K562 (cell line): Measurements from ENCODE around the gene PAQR4. TPM values are rescaled to one million over a fixed set of nuclear protein-coding genes. Genes with fewer than 3 reads are reported as not detected.

Experiments used
- ATF1 ChIP-seq, 2 experiments: fragments of 450-650 bp in 1 of 2; IDR thresholded peaks; 2 replicates each; pipeline ENCODE4 v1.6.1; 2016; ENCODE audit warnings: missing compliant biosample characterization in 1 of 2, missing genetic modification characterization in 1 of 2
- CREM ChIP-seq: IDR thresholded peaks from 2 replicates; pipeline ENCODE4 v1.6.1; 2014; ENCODE audit warnings: antibody characterized with exemption, low read depth
- E2F5 ChIP-seq: sonication (generic); formaldehyde crosslinking; IDR thresholded peaks from 2 replicates; pipeline ENCODE4 v1.8.0; 2022; ENCODE audit warnings: mild to moderate bottlenecking, missing genetic modification reagents
- ETS2 ChIP-seq: IDR thresholded peaks from 2 replicates; pipeline ENCODE4 v1.6.1; 2016; ENCODE audit warnings: borderline replicate concordance, missing genetic modification characterization, mild to moderate bottlenecking, moderate library complexity, missing compliant biosample characterization; ENCODE audit not compliant: poor library complexity, severe bottlenecking
- GABPB1 ChIP-seq: sonication (generic); formaldehyde crosslinking; IDR thresholded peaks from 2 replicates; pipeline ENCODE4 v1.8.0; 2022; ENCODE audit warnings: mild to moderate bottlenecking, missing genetic modification reagents
- NBN ChIP-seq: fragments of 450-650 bp; IDR thresholded peaks from 2 replicates; pipeline ENCODE4 v1.6.1; 2016; ENCODE audit warnings: low read depth, mild to moderate bottlenecking
- NR4A1 ChIP-seq, 2 experiments: fragments of 250-450 bp in 1 of 2; fragments of 450-650 bp in 1 of 2; sonication (Bioruptor Pico) in 1 of 2; IDR thresholded peaks; 2 replicates each; pipeline versions ENCODE4 v1.4.0 to v1.6.1; 2016 to 2020; ENCODE audit warnings: mild to moderate bottlenecking in 2 of 2, missing compliant biosample characterization in 1 of 2, missing genetic modification characterization in 1 of 2, moderate library complexity in 1 of 2
- NRF1 ChIP-seq, 2 experiments: fragments of 450-650 bp; IDR thresholded peaks in 1 of 2; conservative IDR thresholded peaks in 1 of 2; 2 replicates each; pipeline ENCODE4 v1.6.1; 2014; ENCODE audit warnings: mild to moderate bottlenecking in 2 of 2
- PHF20 ChIP-seq: fragments of 450-650 bp; IDR thresholded peaks from 2 replicates; pipeline ENCODE4 v1.6.1; 2018; ENCODE audit not compliant: partially characterized antibody
- SNIP1 ChIP-seq: fragments of 450-650 bp; IDR thresholded peaks from 2 replicates; pipeline ENCODE4 v1.7.1; 2017; ENCODE audit warnings: low read depth, mild to moderate bottlenecking
- SOX6 ChIP-seq: fragments of 450-650 bp; IDR thresholded peaks from 2 replicates; pipeline ENCODE4 v1.6.1; 2014; ENCODE audit warnings: mild to moderate bottlenecking
- SREBF2 ChIP-seq: sonication (generic); formaldehyde crosslinking; IDR thresholded peaks from 2 replicates; pipeline ENCODE4 v1.4.0; 2020; ENCODE audit warnings: mild to moderate bottlenecking, missing genetic modification reagents
- TEAD4 ChIP-seq, 2 experiments: sonication (generic) in 1 of 2; formaldehyde crosslinking in 1 of 2; IDR thresholded peaks; 2 replicates each; pipeline versions ENCODE4 v1.6.1 to v1.8.0; 2012 to 2022; ENCODE audit warnings: borderline replicate concordance in 1 of 2, inconsistent platforms in 1 of 2, low read length in 1 of 2, mild to moderate bottlenecking in 1 of 2, missing genetic modification reagents in 1 of 2
- ZBTB7A ChIP-seq: IDR thresholded peaks from 2 replicates; pipeline ENCODE4 v1.6.1; 2011; ENCODE audit warnings: low read depth, mild to moderate bottlenecking, low read length, moderate library complexity, borderline replicate concordance; ENCODE audit not compliant: control insufficient read depth
- ZC3H8 ChIP-seq: fragments of 450-650 bp; IDR thresholded peaks from 2 replicates; pipeline ENCODE4 v1.6.1; 2017
- ZEB2 ChIP-seq: fragments of 450-650 bp; IDR thresholded peaks from 2 replicates; pipeline ENCODE4 v1.6.1; 2016
- ZNF165 ChIP-seq: fragments of 250-450 bp; sonication (Bioruptor Pico); IDR thresholded peaks from 2 replicates; pipeline ENCODE4 v1.4.0; 2020; ENCODE audit warnings: borderline replicate concordance
- ZNF324 ChIP-seq: fragments of 250-450 bp; sonication (Bioruptor Pico); IDR thresholded peaks from 2 replicates; pipeline ENCODE4 v1.4.0; 2020; ENCODE audit warnings: mild to moderate bottlenecking
- ZNF584 ChIP-seq: fragments of 200-800 bp; sonication (Bioruptor generic); IDR thresholded peaks from 2 replicates; pipeline ENCODE4 v1.6.1; 2016; ENCODE audit warnings: low read depth, mild to moderate bottlenecking, missing genetic modification characterization, missing compliant biosample characterization
- ZNF668 ChIP-seq: fragments of 250-450 bp; sonication (Bioruptor Pico); IDR thresholded peaks from 2 replicates; pipeline ENCODE4 v1.8.0; 2022; ENCODE audit warnings: mild to moderate bottlenecking, inconsistent platforms
- ZNF740 ChIP-seq, 3 experiments: fragments of 200-800 bp in 1 of 3; sonication (Bioruptor generic) in 1 of 3; sonication (generic) in 1 of 3; formaldehyde crosslinking in 1 of 3; IDR thresholded peaks; 2 replicates each; pipeline versions ENCODE4 v1.6.1 to v1.8.0; 2016 to 2022; ENCODE audit warnings: mild to moderate bottlenecking in 2 of 3, missing compliant biosample characterization in 2 of 3, missing genetic modification characterization in 2 of 3, missing genetic modification reagents in 1 of 3
- polyA plus RNA-seq, 8 experiments: library from polyadenylated mRNA; depleted of rRNA in 4 of 8; stranded (reverse) in 5 of 8; unstranded in 3 of 8; fragments of >200 nt; fragmentation: Nextera tagmentation in 2 of 8; fragmentation: Illumina TruSeq in 1 of 8; extraction: Ambion mirVana in 2 of 8; extraction: Trizol in 1 of 8; gene quantifications; 2 replicates each; pipeline versions ENCODE4 v1.2.1 to v1.2.3, GENCODE V29; 2011 to 2014; ENCODE audit warnings: inconsistent platforms in 1 of 8, missing spikeins in 1 of 8
- total RNA-seq, 7 experiments: library from RNA; depleted of rRNA in 6 of 7; stranded (reverse); fragments of >200 nt in 6 of 7; fragmentation: Illumina TruSeq in 2 of 7; extraction: Trizol in 2 of 7; gene quantifications; 2 replicates each; pipeline versions ENCODE4 v1.2.1 to v1.2.3, GENCODE V29; 2011 to 2021; ENCODE audit warnings: low replicate concordance in 1 of 7
- TF ChIP-seq, protein P1 (sequence below), 2 experiments: fragments of 200-800 bp in 1 of 2; sonication (Bioruptor generic) in 1 of 2; sonication (generic) in 1 of 2; formaldehyde crosslinking in 1 of 2; IDR thresholded peaks in 1 of 2; conservative IDR thresholded peaks in 1 of 2; 2 replicates each; pipeline versions ENCODE4 v1.5.0 to v1.6.1; 2016 to 2020; ENCODE audit warnings: missing compliant biosample characterization in 1 of 2, missing genetic modification characterization in 1 of 2, missing genetic modification reagents in 1 of 2

PAQR4 gene
- total and polyA plus RNA-seq, 9 of the 15 experiments (the other 6 are each of a cell fraction or from before 2014, with no cell fraction given), result 0.62 to 40.4 (median 19.5) TPM

GRCh38 chr16:3007059-3007956 is 38.2 kb downstream of the PAQR4 start (continued):
- TF ChIP-seq ZNF584 (CRISPR knock-in tag), result no peak
- TF ChIP-seq GABPB1 (CRISPR knock-in tag), result peak; percentile 51; the same call in 1 of the 2 replicates
- TF ChIP-seq SOX6, result peak; percentile 89
- TF ChIP-seq ZBTB7A, result peak; percentile 63; the same call in 1 of the 2 replicates
- no peak for TF ChIP-seq SREBF2
- TF ChIP-seq NBN, result no peak
- no peak for TF ChIP-seq ATF1 (CRISPR knock-in tag; IDR thresholded peaks at IDR 0.05)
- no peak for TF ChIP-seq ATF1 (tag; IDR thresholded peaks at IDR 0.05)
- no peak for TF ChIP-seq SNIP1
- TF ChIP-seq CREM, result 0 out of 2 replicates have a peak, but pooled peaks have one; percentile 27
- TF ChIP-seq ZNF165, result no peak
- no peak for TF ChIP-seq ETS2 (tag)
- TF ChIP-seq ZNF668 (CRISPR knock-in tag), result no peak
- TF ChIP-seq ZEB2, result no peak
- no peak for TF ChIP-seq ZC3H8
- peak in 1 of 2 experiments; percentile 14; a peak in 1 of 4 replicates for TF ChIP-seq NRF1 (conservative IDR thresholded peaks at IDR 0.05 in 1 of 2, IDR thresholded peaks at IDR 0.05 in 1 of 2)
- TF ChIP-seq, protein P1, sequence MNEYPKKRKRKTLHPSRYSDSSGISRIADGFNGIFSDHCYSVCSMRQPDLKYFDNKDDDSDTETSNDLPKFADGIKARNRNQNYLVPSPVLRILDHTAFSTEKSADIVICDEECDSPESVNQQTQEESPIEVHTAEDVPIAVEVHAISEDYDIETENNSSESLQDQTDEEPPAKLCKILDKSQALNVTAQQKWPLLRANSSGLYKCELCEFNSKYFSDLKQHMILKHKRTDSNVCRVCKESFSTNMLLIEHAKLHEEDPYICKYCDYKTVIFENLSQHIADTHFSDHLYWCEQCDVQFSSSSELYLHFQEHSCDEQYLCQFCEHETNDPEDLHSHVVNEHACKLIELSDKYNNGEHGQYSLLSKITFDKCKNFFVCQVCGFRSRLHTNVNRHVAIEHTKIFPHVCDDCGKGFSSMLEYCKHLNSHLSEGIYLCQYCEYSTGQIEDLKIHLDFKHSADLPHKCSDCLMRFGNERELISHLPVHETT (CRISPR knock-in tag; conservative IDR thresholded peaks at IDR 0.05 in 1 of 2, IDR thresholded peaks at IDR 0.05 in 1 of 2), result peak in 1 of 2 experiments; percentile 53; a peak in 1 of 4 replicates
- no peak for TF ChIP-seq PHF20
- TF ChIP-seq ZNF740 (CRISPR knock-in tag; IDR thresholded peaks at IDR 0.05), result no peak
- TF ChIP-seq ZNF740 (tag; IDR thresholded peaks at IDR 0.05), result no peak
- TF ChIP-seq NR4A1 (CRISPR knock-in tag; IDR thresholded peaks at IDR 0.05), result no peak; the same call in 1 of the 2 replicates
- no peak for TF ChIP-seq NR4A1 (tag; IDR thresholded peaks at IDR 0.05)
- no peak for TF ChIP-seq E2F5 (CRISPR knock-in tag)
- TF ChIP-seq TEAD4 (IDR thresholded peaks at IDR 0.05; ENCODE audit: low read length), result peak; percentile 25; the same call in 1 of the 2 replicates
- TF ChIP-seq TEAD4 (CRISPR knock-in tag; IDR thresholded peaks at IDR 0.05; ENCODE audit: borderline replicate concordance), result no peak
- TF ChIP-seq ZNF324, result no peak
